ENCODE results near the gene SF3B6.

Gene SF3B6

GRCh38 chr2:24088821-24089359 lies 12.8 kb upstream of the SF3B6 start:
- DNase-seq, result no peak

- DNase-seq, result no peak
These were observed 10.9 kb upstream of the SF3B6 start for GRCh38 chr2:24087032-24087431.

GRCh38 chr2:24086241-24086640 lies 10.1 kb upstream of the SF3B6 start:
- DNase-seq, result no peak

GRCh38 chr2:24085200-24085489 lies 9.0 kb upstream of the SF3B6 start:
- no peak for DNase-seq

- DNase-seq, result peak; percentile 92 to 94
These were observed 8.5 kb upstream of the SF3B6 start, which contains the start of gene TP53I3 for GRCh38 chr2:24084386-24085199. Gene TP53I3, minus strand, starts transcription at chr2:24084834. Its CDS starts 508 bp downstream, at chr2:24084326.

GRCh38 chr2:24083567-24084385 lies 7.7 kb upstream of the SF3B6 start:
- peak; percentile 88 for DNase-seq

GRCh38 chr2:24082787-24083566 lies 6.9 kb upstream of the SF3B6 start:
- no peak for DNase-seq

- no peak for DNase-seq
These were observed 4.6 kb upstream of the SF3B6 start for GRCh38 chr2:24080701-24081100.

- no peak for DNase-seq
These were observed 1.8 kb upstream of the SF3B6 start for GRCh38 chr2:24077879-24078278.

GRCh38 chr2:24077535-24077877 lies 1.4 kb upstream of the SF3B6 start:
- no peak for DNase-seq

- DNase-seq, result peak; percentile 44 to 59
These were observed 866 bp upstream of the SF3B6 start for GRCh38 chr2:24076849-24077534.

- no peak for DNase-seq
These were observed 867 bp downstream of the SF3B6 start for GRCh38 chr2:24075259-24075658.

GRCh38 chr2:24073816-24074215 lies 2.3 kb downstream of the SF3B6 start:
- no peak for DNase-seq

- DNase-seq, result no peak
These were observed 3.9 kb downstream of the SF3B6 start for GRCh38 chr2:24072259-24072658.

- DNase-seq, result no peak
These were observed 10.8 kb downstream of the SF3B6 start for GRCh38 chr2:24065341-24065740.

- peak; percentile 46 to 65 for DNase-seq
These were observed 17.4 kb downstream of the SF3B6 start for GRCh38 chr2:24058564-24059271.

GRCh38 chr2:24055750-24056149 lies 20.4 kb downstream of the SF3B6 start:
- DNase-seq, result no peak

GRCh38 chr2:24054366-24055010 lies 21.6 kb downstream of the SF3B6 start:
- DNase-seq, result no peak

- no peak for DNase-seq
These were observed 23.2 kb downstream of the SF3B6 start for GRCh38 chr2:24052951-24053350.

GRCh38 chr2:24051833-24052232 lies 24.3 kb downstream of the SF3B6 start:
- DNase-seq, result no peak

Measured in inflammatory macrophage (primary cell).